HepG2 (cell line): Measurements from ENCODE around the gene ERBB4.

Experiments
- REST ChIP-seq, 2 experiments: IDR thresholded peaks; 2 replicates each; pipeline ENCODE4 v1.6.1; 2011 to 2012; ENCODE audit warnings: low read length in 2 of 2, borderline replicate concordance in 1 of 2, low read depth in 1 of 2, mild to moderate bottlenecking in 1 of 2, moderate library complexity in 1 of 2
- SALL2 ChIP-seq: sonication (generic); formaldehyde crosslinking; IDR thresholded peaks from 2 replicates; pipeline ENCODE4 v1.8.1; 2023; ENCODE audit warnings: mild to moderate bottlenecking, missing genetic modification reagents, inconsistent platforms

GRCh38 chr2:212379103-212379502 is 159.5 kb downstream of the ERBB4 start:
- TF ChIP-seq SALL2 (CRISPR knock-in tag) (no peak), REST (IDR thresholded peaks at IDR 0.05; ENCODE audit: borderline replicate concordance in 1 of 2, low read depth in 1 of 2, low read length in 2 of 2) (no peak)
